LoVo (cell line): ENCODE results near the gene VSNL1.
A peak's percentile ranks its signal among the peaks of the same experiment; 100 is the strongest.

Experiments used
- DNase-seq: peaks from one replicate; pipeline ENCODE4 v3.0.0-alpha.2; 2016; ENCODE audit warnings: low spot score

Gene VSNL1

GRCh38 chr2:17614174-17614930, 73.9 kb downstream of the VSNL1 start:
- DNase-seq, result no peak

- no peak for DNase-seq
These were observed 74.7 kb downstream of the VSNL1 start for GRCh38 chr2:17615147-17615546.

DNA sequence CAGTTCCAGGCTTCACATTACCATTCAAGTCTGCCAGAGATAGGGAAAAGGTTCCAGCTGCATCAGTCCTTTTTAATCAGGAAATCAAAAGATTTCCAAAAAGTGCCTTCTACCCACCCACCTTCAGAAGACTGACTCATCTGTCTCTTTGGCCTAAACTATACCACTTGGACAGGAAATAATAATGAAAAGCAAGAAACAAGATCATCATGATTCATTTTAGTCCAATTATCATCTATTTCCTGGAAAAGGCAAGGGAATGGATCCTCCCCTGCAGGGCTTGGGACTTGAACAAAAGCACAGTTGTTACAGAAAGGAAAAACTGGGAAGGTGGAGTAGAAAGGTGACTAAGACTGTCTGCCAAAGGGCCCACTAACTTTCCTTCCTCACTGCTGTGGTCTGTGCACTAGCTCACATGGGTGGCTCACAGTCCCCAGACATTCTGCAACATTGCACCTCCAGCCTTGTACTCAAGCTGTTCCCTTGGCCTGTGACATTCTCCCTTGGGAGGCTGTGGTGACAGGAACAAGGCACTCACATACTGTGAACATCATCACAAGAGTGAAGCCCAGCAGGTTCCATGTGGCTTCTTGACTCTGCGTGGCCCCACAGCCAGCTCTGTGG, 75.3 kb downstream of the VSNL1 start:
- peak; percentile 27 for DNase-seq

- no peak for DNase-seq
These were observed 75.9 kb downstream of the VSNL1 start for GRCh38 chr2:17616405-17616804.

- no peak for DNase-seq
These were observed 77.0 kb downstream of the VSNL1 start for GRCh38 chr2:17617516-17617915.

DNA sequence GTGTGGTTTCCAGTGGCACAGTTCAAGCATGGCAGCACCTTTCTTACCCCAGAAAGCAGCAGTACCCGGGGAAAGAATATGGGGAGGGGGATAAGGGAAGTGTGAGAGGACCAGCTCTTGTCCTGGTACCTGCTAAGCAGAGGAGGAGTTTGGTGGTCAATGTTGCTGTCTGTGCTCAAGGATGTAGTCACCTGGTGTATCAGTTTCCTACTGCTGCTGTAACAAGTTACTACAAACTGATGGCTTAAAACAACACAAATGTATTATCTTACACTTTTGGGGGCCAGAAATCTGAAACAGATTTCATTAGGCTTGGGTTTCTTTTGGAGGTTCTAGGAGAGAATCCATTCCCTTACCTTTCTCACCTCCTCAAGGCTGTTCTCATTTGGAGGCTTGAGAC, 77.5 kb downstream of the VSNL1 start:
- DNase-seq, result no peak

DNA sequence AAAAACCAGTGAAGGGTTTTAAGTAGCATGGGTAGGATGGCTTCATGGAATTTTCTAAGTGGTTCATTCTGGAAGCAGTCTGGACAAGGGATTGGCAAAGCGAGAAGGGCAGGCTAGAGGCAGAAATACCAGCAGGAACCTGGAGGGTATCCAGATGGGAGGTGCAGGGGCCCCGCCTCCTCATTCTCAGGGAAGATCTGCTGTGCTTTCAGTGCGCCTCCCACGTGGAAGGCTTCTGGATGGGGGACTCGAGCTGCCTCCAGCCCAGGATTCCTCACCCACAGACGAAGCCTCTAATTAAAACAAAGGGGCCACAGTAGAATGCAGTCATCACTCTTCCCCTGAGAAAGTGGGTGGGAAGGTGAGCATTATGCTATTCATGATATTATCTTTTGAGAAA, 79.8 kb downstream of the VSNL1 start:
- DNase-seq, result peak; percentile 47

DNA sequence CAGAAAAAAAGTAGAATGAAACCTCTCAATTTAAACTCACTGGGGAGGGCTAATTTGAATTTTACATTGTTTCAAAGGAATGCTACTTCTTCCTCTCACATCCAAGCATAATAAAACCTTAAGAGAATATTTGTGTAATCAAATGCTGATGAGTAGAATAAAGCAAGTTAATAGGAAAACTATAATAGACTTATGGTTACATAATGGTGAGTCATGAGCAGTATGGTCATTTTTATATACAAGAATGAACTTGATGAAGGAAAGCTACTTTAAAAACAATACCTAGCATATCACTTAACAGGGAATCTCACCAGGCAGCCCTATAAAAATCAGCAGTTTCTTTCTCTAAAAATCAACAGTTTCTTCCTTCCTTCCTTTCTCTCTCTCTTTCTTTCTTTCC, 80.3 kb downstream of the VSNL1 start:
- DNase-seq, result peak; percentile 11

- no peak for DNase-seq
These were observed 81.3 kb downstream of the VSNL1 start for GRCh38 chr2:17621781-17622180.

DNA sequence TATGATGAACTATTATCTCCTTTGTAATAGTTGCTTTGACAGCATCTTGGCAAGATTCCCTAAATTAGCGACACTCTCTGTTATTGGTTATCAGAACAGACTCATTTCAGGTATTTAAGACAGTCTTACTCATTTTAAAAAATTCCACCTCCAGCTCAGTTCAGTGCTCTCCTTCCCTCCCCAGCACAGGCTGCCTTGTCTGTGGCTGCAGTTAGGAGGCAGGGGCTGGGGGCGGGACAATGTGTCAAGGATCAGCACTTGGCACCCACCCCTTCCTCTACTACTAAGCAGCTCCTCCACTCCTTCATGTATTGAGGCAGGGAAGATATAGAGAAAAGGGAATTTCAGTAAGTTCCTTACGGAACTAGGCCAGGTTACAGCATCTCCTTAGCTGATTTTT, 85.0 kb downstream of the VSNL1 start:
- DNase-seq, result no peak

GRCh38 chr2:17626986-17627385, 86.5 kb downstream of the VSNL1 start:
- DNase-seq, result no peak

DNA sequence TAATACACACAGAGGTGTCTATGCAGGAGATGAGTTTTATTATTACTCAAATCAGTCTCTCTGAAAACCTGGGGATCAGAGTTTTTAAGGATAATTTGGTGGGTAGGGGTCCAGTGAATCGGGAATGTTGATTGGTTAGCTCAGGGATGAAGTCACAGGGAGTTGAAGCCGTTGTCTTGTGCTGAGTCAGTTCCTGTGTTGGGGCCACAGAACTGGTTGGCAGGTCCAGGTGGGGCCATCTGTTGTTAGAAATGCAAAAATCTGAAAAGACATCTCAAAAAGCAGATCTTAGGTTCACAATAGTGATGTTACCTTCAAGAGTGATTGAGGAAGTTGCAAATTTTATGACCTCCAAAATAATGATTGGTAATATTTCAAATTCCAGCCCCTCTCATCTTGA, 86.9 kb downstream of the VSNL1 start:
- no peak for DNase-seq

- DNase-seq, result no peak
These were observed 88.1 kb downstream of the VSNL1 start for GRCh38 chr2:17628349-17629261.

DNA sequence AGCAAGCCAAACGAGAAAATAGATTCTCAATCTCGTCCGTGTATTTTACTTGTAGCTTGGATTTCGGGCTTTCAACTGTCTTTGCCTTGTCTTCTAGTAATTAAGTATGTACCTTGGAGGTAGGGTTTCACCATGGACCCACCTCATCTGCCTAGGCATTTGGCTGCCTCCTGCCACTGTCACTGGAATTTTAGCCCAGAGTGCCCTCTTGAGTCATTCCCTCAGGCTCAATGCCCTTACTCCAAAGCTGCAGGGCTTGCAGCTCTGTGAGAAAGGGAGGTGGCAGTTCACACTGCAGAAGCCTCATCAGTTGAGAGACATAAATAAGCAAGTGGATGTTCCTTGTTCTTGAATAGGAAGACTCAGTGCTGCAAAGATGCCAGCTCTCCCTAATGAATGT, 89.6 kb downstream of the VSNL1 start:
- no peak for DNase-seq

DNA sequence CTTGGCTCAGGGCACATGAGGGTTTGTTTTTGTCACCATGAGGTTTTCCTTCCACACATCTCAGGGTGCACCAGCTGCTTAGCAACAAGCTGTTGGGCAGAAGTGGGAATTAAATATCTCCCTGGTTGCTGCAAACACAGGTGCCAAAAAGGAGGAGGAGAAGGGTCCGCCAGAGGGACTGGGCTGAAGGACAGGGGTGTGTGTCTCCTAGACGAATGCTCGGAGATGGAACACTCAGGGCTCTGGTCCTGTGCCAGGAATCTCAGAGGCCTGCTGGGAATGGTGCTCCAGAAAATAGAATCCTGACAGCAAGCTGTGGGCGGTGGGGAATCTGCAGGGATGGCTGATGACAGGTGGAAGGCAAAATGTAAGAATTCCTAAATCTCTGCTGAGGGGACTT, 94.5 kb downstream of the VSNL1 start:
- no peak for DNase-seq

DNA sequence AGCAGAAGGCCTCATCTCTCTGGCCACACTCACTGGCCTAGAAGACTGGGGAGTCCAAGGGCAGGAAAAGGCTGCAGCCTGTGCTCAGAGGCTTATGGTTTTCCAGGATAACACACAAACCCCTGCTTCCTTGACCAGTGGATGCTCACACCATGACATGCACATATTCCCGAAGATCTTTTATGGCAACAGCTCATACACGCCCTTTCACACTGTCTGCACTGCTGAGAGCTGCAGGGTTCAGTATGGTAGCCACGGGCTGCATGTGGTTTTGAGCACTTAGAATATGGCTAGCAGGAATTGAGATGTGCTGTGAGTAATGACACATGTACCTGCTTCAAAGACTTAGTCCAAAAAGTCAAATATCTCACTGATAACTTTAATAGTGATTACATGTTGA, 95.8 kb downstream of the VSNL1 start:
- no peak for DNase-seq

- no peak for DNase-seq
These were observed 96.8 kb downstream of the VSNL1 start for GRCh38 chr2:17637131-17637906.

DNA sequence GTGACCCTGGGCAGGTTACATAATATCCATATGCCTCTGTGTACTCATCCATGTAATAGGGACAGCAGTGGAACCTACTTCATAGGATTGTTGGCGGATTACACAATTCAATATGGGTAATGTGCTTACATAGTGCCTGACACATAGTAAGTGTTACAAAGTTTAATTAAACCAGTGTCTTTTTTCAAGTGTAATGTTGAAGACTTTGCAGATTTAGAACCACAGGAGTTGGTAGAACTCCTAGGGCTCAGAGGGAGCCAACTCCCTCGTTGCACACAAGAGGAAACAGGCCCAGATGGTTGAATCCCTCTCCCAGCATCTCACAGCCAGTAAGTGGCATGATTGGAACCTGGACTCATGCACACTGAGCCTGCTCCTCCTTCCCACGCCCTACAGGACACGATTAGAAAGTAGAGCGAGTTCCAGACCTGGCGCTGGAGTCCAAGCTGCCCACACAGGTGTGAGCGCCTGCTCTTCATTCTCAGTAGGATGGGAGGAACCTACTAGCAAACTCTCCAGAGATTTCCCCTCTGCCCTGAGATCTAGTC, 97.8 kb downstream of the VSNL1 start:
- DNase-seq, result no peak

- DNase-seq, result no peak
These were observed 99.9 kb downstream of the VSNL1 start for GRCh38 chr2:17640406-17640805.

DNA sequence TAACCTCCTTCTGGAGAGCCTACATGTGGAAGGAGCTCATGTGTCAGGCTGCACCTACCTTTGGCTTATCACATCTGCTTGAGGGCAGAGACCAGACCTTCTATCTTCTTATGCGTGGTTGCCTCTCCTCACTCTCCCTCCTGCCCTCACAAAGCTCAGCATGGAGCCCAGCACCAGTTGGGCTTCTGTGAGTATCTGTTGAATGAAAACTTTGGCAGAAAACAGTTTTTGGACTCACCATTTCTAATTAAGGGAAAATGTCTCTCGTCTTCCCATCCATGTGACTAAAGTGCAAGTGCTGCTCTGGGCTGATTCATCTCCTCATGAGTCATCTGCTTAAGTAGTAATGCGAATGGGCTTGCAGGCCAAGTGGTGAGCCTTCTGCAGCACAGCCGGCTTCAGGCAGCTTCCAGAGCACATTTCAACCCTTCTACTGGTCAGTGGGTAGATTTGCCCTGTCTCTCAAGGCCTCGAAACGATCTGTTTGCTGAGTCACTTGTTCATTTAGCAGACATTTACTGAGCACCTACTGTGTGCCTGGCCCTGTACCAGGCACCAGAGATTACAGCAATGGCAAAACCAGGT, 102.6 kb downstream of the VSNL1 start:
- DNase-seq, result peak; percentile 74

DNA sequence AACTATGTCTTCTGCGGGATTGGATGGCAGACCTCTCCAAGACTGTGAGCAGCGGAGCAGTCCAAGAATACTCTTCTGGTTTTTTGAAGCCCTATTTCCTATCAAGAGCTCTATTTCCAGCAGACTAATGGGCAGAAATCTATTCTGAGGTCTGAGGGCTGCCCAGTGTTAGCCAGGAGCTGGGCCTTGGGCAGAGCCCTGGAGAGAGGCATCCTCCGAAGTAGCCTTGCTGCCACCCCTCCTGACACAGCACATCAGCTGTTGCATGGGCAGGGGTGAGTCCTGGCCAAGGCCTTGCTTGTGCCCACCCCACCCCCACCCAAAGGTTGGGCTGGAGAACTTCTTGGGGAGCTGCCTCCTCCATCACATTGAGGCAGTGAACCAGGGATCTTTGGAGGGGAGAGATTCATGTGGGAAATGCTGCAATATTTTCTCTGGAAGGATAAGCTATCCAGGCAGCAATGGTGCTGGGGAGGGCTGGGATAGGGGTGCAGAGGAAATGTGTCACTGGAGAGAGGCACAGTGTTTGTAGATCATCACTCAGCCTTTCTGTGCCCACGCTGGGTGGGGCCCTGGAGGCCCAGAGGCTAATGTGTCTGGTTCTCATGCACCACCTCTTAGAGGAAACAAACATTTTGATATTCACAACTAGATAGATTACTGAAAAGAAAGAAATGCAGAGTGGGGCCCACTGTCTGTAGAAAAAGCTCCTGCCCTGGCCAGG, 104.7 kb downstream of the VSNL1 start:
- no peak for DNase-seq
